HCT116 (cell line): Measurements from ENCODE around the gene FRK. TPM values are rescaled to one million over a fixed set of nuclear protein-coding genes. Genes with fewer than 3 reads are reported as not detected.

Experiments used
- ATAC-seq: fragments of 200-7000 bp; cut with Tn5 transposase; 2 replicates; pipeline ENCODE4 v1.9.1; 2020; ENCODE audit warnings: mild to moderate bottlenecking, moderate library complexity
- BruUV-seq: library from RNA; stranded (reverse); fragments of 400-500 nt; replicated peaks from 2 replicates; lab custom pipeline; 2021; lab: Mats Ljungman, UMichigan
- CTCF ChIA-PET: fragments of 300-600 bp; sonication (Branson Sonifier 250); formaldehyde crosslinking; loops from one replicate; lab custom pipeline; 2021; ENCODE audit warnings: antibody characterized with exemption; lab: Charles Lee
- POLR2A ChIA-PET: fragments of 300-600, 350-600 bp; sonication (Branson Sonifier 250); formaldehyde crosslinking; loops from one replicate; lab custom pipeline; 2021; ENCODE audit warnings: antibody characterized with exemption; lab: Charles Lee
- RAD21 ChIA-PET, 2 experiments: fragments of 300-600 bp; sonication (Branson Sonifier 250); formaldehyde crosslinking; loops; one replicate each; lab custom pipeline; 2023; ENCODE audit warnings: low total read pairs in 2 of 2; ENCODE audit not compliant: uncharacterized antibody in 2 of 2, unreplicated experiment in 2 of 2, low non-redundant PET in 1 of 2; lab: Charles Lee
- DNase-seq: peaks from one replicate; pipeline ENCODE4 v3.0.0-alpha.2; 2010; ENCODE audit warnings: low read depth, low spot score
- H2AFZ ChIP-seq: fragments of 200-600 bp; shearing (Covaris generic), sonication (generic); 2 replicates; pipeline ENCODE4 v1.6.1; 2017; ENCODE audit warnings: low read depth, mixed run types, mixed read lengths, antibody characterized with exemption, low read length; ENCODE audit not compliant: poor library complexity, severe bottlenecking
- H3K27ac ChIP-seq: 2 replicates; pipeline ENCODE4 v1.5.1; 2012; ENCODE audit warnings: low read depth, low read length
- H3K27me3 ChIP-seq: fragments of 200-600 bp; sonication (generic); 2 replicates; pipeline ENCODE4 v1.6.1; 2016; ENCODE audit warnings: mixed run types, low read length, mixed read lengths; ENCODE audit not compliant: insufficient read depth
- H3K36me3 ChIP-seq, 2 experiments: fragments of 200-500 bp in 1 of 2; fragments of 200-600 bp in 1 of 2; sonication (Bioruptor generic) in 1 of 2; sonication (generic) in 1 of 2; 2 replicates each; pipeline versions ENCODE4 v1.5.1 to v1.6.1; 2014 to 2016; ENCODE audit warnings: low read length in 2 of 2, inconsistent platforms in 1 of 2, mixed read lengths in 1 of 2, mixed run types in 1 of 2; ENCODE audit not compliant: insufficient read depth in 2 of 2, control insufficient read depth in 1 of 2
- H3K4me1 ChIP-seq, 2 experiments: fragments of 200-600 bp in 1 of 2; sonication (generic) in 1 of 2; 2 replicates each; pipeline versions ENCODE4 v1.5.1 to v1.6.1; 2012 to 2017; ENCODE audit warnings: low read length in 2 of 2, inconsistent platforms in 1 of 2, mild to moderate bottlenecking in 1 of 2, mixed read lengths in 1 of 2, mixed run types in 1 of 2, moderate library complexity in 1 of 2; ENCODE audit not compliant: insufficient read depth in 2 of 2, control insufficient read depth in 1 of 2
- H3K4me2 ChIP-seq: fragments of 200-600 bp; sonication (generic); 2 replicates; pipeline ENCODE4 v1.6.1; 2017; ENCODE audit warnings: mixed run types, low read length, mixed read lengths
- H3K4me3 ChIP-seq, 2 experiments: fragments of 200-600 bp in 1 of 2; sonication (generic) in 1 of 2; replicated peaks in 1 of 2; 2 replicates each; pipeline ENCODE4 v1.5.1; 2011 to 2016; ENCODE audit warnings: low read length in 2 of 2, control low read depth in 1 of 2, low read depth in 1 of 2, mild to moderate bottlenecking in 1 of 2, mixed read lengths in 1 of 2, mixed run types in 1 of 2
- H3K79me2 ChIP-seq: fragments of 200-600 bp; sonication (generic); 2 replicates; pipeline ENCODE4 v1.6.1; 2017; ENCODE audit warnings: mild to moderate bottlenecking, mixed run types, low read length, moderate library complexity, mixed read lengths; ENCODE audit not compliant: insufficient read depth
- H3K9ac ChIP-seq: fragments of 200-600 bp; sonication (generic); 2 replicates; pipeline ENCODE4 v1.6.1; 2016; ENCODE audit warnings: low read length, mixed read lengths
- H3K9me2 ChIP-seq: fragments of 200-600 bp; sonication (generic), shearing (Covaris generic); 2 replicates; pipeline ENCODE4 v1.6.1; 2017; ENCODE audit warnings: mixed run types, mild to moderate bottlenecking, moderate library complexity; ENCODE audit not compliant: insufficient read depth
- H3K9me3 ChIP-seq, 2 experiments: fragments of 200-500 bp in 1 of 2; fragments of 200-600 bp in 1 of 2; sonication (Bioruptor generic) in 1 of 2; sonication (generic) in 1 of 2; 2 replicates each; pipeline ENCODE4 v1.6.1; 2014 to 2017; ENCODE audit warnings: low read length in 2 of 2, mixed read lengths in 2 of 2, inconsistent platforms in 1 of 2, low read depth in 1 of 2, mild to moderate bottlenecking in 1 of 2, mixed run types in 1 of 2, moderate library complexity in 1 of 2; ENCODE audit not compliant: control insufficient read depth in 1 of 2, insufficient read depth in 1 of 2
- H4K20me1 ChIP-seq: fragments of 200-600 bp; sonication (generic), shearing (Covaris generic); 2 replicates; pipeline ENCODE4 v1.6.1; 2017; ENCODE audit warnings: mixed run types, mild to moderate bottlenecking, moderate library complexity; ENCODE audit not compliant: insufficient read depth
- FOSL1 ChIP-seq: IDR thresholded peaks from 2 replicates; pipeline ENCODE4 v1.6.1; 2012; ENCODE audit warnings: low read depth
- JUND ChIP-seq: IDR thresholded peaks from 2 replicates; pipeline ENCODE4 v1.6.1; 2012
- SIN3A ChIP-seq: IDR thresholded peaks from 2 replicates; pipeline ENCODE4 v1.6.1; 2012; ENCODE audit warnings: low read depth
- SRF ChIP-seq: IDR thresholded peaks from 2 replicates; pipeline ENCODE4 v1.6.1; 2012; ENCODE audit warnings: low read depth
- intact Hi-C: fragments of 100-400 bp; cut with micrococcal nuclease; formaldehyde crosslinking; loops from 2 replicates; pipeline ENCODE4 v1.10.0; 2022
- total RNA-seq: library from RNA; stranded (reverse); gene quantifications from one replicate; pipeline ENCODE4 v1.2.1, GENCODE V29; 2021; ENCODE audit not compliant: unreplicated experiment

Gene FRK
- total RNA-seq, 1 experiment from 2014 or later = 3.7 TPM

DNA sequence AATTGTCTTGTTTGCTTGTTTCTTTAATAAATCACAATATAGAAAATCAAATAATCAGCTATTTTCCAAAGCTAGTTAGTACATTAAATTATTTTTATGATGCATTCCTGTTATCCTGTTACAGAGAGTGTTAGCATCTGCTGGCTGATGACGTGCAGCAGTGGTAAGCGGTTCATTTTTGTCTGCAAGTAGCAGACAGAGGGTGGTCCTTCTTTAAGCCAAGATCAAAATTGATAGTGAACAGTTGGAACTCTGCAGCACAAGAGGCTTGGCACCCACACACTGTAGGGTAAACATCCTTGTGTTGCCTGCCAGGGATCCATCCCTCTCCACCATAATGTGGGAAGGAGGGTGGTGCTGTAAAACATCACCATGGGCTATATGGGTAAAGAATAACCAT lies 158.3 kb downstream of the FRK start:
- intact Hi-C loops = no loop called here
- TF ChIP-seq SRF (no peak), FOSL1 (no peak), JUND (no peak)
- TF ChIP-seq, all 23 proteins: peak for 0
- no TSS peak for BruUV-seq
- H3K4me3 ChIP-seq = no peak overlapping the region
- DNase-seq = no peak
- no peaks in the 10 kb centered on the region for H3K9me2 ChIP-seq
- no peaks in the 10 kb centered on the region for H4K20me1 ChIP-seq
- no peaks in the 10 kb centered on the region for H3K4me1 ChIP-seq
- H3K9me3 ChIP-seq = no peaks in the 10 kb centered on the region
- no peak overlapping the region for H2AFZ ChIP-seq
- H3K9ac ChIP-seq = no peak overlapping the region
- 0 out of 2 replicates have a peak, but pooled peaks cover 8% of the 10 kb centered on the region for H3K27me3 ChIP-seq
- CTCF ChIA-PET = no interaction called here
- RAD21 ChIA-PET = no interaction called here
- no peak overlapping the region for H3K4me2 ChIP-seq
- H3K27ac ChIP-seq = no peak overlapping the region
- H3K79me2 ChIP-seq = no peaks in the 10 kb centered on the region
- H3K36me3 ChIP-seq = no peaks in the 10 kb centered on the region
- no peak for ATAC-seq
- POLR2A ChIA-PET = no interaction called here

- ATAC-seq = no peak
- CTCF ChIA-PET = no interaction called here
- Histone ChIP-seq H3K27ac (no peak overlapping the region), H3K9me2 (no peaks in the 10 kb centered on the region), H3K4me1 (no peaks in the 10 kb centered on the region), H3K9me3 (no peaks in the 10 kb centered on the region), H4K20me1 (no peaks in the 10 kb centered on the region), H3K9ac (no peak overlapping the region), H3K4me3 (no peak overlapping the region), H3K27me3 (0 out of 2 replicates have a peak, but pooled peaks cover 9% of the 10 kb centered on the region), H2AFZ (no peak overlapping the region), H3K36me3 (no peaks in the 10 kb centered on the region), H3K4me2 (no peak overlapping the region), H3K79me2 (no peaks in the 10 kb centered on the region)
- intact Hi-C loops = no loop called here
- BruUV-seq = no TSS peak
- RAD21 ChIA-PET = no interaction called here
- POLR2A ChIA-PET = no interaction called here
- TF ChIP-seq SIN3A = no peak
- TF ChIP-seq SRF = no peak
- DNase-seq = no peak
Measured at GRCh38 chr6:115901896-115902295, 158.8 kb downstream of the FRK start.
